Fibroblast of upper back skin (primary cell): ENCODE measurements around the gene MICALL2.

Experiments used
- DNase-seq: peaks from one replicate; pipeline ENCODE4 v3.0.0-alpha.2; 2013

MICALL2 gene

DNA sequence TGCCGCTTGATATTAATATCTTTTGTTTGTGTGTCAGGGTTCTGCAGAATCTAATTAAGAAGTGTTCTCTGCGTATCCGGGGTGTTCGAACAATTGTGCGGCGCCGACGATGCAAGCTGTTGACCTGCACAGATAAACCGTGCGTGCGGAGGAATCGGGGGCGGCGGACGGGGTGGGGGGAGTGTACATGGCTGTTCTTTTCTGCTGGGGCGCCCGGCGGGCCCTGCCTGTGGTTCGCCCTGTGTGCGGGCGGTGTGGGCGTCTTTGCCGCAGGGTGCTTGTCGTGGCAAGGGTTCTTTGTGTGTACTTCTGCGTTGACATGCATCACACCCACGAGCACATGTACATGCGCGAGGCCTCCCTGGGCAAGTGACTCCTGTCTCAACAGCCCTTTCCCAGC, 47.9 kb downstream of the MICALL2 start:
- no peak for DNase-seq

GRCh38 chr7:1410992-1411391, 48.3 kb downstream of the MICALL2 start:
- no peak for DNase-seq

GRCh38 chr7:1409555-1409954, 49.7 kb downstream of the MICALL2 start:
- DNase-seq = no peak

- DNase-seq = no peak
Observed at GRCh38 chr7:1408466-1408865, 50.8 kb downstream of the MICALL2 start.

DNA sequence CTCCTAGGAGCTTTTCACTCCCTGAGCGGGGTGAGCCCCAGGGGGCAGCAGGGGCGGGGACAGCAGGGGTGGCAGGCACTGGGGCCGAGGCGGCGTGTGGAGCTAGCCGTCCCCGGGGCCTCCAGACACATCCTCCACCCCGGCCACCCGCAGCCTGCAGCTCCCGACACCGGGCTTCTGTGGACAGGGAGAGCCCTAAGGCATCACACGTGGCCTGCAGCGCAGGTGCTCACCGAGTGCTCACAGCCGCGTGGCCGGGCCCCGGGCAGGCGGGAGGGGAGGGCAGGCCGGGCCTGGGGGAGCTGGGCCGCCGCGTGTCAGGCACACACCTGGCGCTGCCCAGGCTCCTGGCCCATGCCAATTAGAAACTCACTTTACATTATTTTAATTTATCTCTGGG, 51.4 kb downstream of the MICALL2 start:
- DNase-seq = no peak

GRCh38 chr7:1404898-1405548, 54.2 kb downstream of the MICALL2 start:
- no peak for DNase-seq

DNA sequence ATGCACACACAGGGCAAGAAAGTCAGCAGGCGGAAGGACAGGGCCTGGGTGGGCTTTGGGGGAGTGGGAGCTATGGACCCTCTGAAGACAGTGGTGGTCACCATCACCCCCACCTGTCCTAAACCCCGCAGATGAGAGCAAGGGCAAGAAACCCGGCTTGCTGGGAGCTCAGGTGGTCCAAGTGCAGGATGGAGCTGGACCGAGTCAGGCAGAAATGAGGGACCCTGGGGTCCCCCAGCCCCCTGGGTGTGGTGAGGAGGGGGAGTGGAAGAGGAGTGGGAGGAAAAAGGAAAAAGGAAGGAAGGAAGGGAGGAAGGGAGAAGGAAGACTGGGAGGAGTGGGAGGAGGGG, 54.8 kb downstream of the MICALL2 start:
- DNase-seq = no peak

DNA sequence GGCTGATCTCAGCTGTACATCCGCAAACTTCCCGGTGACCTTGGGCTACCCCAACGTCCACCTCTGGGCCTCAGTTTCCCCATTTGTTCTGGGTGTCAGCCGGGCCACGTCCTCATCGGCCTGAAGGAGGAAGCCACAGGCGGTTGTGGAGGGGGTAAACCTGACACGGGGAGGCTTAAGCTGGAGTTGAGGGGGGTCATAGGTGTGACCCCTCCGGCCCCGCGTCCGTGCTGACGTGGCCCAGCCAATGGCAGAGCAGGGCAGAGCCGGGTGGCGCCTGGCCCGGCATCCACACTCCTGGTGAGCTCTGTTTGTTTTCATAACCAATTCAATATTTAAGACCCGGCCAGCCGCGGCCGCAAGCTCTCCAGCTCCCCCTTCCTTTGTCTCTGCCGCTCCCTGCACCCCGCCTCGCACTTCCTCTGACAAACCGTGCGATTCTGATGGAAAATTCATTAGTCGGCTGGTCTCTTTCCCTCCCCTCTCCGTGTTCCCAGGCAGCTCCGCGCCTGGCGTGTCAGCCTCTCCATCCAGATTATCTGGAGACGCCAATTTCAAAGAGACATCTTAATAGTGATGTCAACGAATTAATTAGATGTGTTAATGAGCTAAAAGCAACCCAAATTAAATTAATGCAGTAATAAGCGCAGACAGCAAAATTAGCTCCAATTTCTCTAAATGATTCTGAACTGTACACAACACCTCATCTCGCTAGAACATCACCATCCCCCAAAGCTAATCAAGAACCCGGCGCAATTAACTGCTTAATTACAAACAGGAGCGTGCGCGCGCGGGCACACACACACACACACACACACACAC, 55.4 kb downstream of the MICALL2 start:
- peak; percentile 44 for DNase-seq

- DNase-seq = no peak
Observed at GRCh38 chr7:1402791-1403637, 56.3 kb downstream of the MICALL2 start.

DNA sequence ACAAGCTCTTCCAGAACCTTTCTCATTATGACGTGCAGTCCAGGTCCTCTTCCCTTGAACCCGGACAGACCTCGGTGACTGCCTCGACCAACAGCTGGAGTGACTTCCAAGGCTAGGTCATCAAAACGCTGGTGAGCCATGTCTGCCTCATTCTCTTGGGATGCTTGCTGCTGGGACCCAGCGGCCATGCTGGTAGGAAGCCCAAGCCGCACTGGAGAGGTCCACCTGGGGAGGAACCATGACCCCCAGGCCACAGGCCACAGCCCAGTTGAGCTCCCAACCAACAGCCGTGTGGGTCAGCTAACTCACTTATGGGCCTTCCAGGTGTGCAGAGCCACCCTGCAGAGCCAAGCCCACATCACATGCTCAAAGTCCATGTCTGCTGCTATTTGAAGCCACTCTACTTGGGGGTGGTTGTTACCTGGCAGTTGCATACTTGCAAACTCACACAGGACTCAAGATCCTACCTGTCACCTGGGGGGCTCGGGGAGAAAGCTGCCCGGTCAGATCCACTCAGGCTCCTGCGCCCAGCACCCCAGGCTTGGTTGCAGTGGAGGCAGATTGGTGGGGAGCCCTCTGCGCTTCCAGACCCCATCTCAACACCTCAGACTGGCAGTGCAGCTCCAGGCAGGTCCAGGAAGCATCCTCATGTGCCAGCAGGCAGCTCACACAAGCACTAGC, 57.0 kb downstream of the MICALL2 start:
- no peak for DNase-seq

GRCh38 chr7:1401011-1401410, 58.3 kb downstream of the MICALL2 start:
- DNase-seq = no peak

DNA sequence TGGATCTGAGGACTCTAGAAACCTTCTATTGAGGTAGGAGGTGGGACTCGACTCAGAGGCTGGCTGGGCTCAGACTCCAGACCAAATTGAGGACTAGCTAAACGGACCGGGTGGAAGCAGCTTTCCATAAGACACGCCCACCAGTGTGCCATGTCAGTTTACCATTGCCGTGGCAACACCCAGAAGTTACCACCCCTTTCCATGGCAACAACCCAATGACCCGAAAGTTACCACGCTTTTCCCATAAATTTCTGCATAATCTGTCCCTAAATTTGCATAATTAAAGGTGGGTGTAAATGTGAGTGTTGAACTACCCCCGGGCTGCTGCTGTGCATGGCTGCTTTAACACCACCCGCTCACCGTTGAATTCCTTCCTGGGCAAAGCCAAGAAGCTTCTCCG, 58.9 kb downstream of the MICALL2 start:
- DNase-seq = no peak

- DNase-seq = peak; percentile 18
Observed at GRCh38 chr7:1397491-1398327, 61.6 kb downstream of the MICALL2 start.

DNA sequence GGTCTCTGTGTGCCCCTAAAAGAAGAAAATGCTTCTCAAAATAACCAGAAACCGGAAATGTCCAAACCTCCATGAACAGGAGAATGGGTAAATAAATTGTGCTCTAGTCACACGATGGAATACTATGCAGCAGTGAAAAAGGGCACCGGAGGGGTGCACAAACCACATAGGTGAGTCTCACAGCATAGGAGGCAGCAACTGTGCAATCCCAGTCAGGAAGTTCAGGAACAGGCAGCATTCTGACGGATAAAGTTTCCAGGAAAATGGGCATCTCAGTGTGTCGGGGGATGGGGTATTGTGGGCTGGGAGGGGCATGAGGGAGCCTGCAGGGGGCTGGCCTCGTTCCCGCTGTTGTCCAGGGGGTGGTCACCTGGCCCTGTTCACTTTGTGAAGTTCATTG, 63.1 kb downstream of the MICALL2 start:
- DNase-seq = no peak

DNA sequence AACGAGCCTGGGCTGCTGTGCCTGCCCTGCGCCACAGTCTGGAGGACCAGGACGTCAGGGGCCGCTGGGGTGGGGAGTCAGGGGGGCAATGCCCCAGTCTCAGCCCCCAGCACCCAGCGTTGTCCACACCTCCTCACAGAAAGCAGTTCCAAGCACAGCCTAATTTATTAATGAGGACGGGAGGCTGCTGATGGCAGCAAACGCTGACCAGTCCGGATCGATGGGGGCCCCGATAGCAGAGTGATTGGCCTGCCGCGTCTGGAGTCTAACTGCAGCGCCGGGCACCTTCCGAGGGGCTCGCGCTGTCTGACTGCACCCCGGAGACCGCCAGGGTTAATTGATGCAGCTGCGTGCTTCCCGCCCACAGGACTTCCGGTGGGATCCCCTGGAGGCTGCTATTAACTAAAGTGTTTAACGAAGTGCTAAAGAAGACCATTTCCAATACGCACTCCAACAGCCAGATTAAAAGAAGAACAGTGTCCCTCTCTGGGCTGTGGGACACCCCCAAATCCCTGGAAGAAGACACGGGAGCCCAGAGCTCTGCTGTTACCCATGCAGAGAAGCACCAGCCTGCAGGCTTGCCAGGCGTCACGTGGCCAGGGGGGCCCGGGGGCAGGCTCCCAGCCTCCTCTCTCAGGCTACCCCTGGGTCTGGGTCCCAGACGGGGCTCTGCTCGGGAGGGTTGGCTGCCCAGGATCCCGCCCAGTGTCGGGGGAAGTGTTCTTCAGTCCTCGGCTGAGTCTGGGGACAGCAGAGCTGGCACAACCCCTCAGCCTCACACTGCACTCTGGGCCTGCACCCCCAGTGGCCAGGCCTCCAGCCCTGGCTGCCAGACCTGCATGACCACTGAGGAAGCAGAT, 63.8 kb downstream of the MICALL2 start:
- DNase-seq = no peak

DNA sequence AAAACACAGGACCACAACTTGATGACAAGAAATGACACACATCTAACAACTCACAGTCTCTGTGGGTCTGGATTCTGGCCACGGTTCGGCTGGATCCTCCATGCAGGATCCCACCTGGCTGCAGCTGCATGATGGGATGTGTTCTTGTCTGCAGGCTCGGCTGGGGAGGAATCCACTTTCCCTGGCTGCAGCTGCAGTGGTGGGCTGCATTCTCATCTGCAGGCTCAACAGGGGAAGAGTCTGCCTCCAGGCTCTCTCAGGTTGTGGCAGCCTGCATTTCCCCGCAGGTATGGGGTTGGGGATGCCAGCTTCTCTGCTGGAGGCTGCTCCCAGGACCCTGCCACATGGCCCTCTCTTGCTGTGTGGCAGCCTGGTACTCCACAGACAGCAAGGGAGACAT, 64.9 kb downstream of the MICALL2 start:
- no peak for DNase-seq

- no peak for DNase-seq
Observed at GRCh38 chr7:1393421-1393820, 65.8 kb downstream of the MICALL2 start.

- no peak for DNase-seq
Observed at GRCh38 chr7:1392556-1392955, 66.7 kb downstream of the MICALL2 start.

DNA sequence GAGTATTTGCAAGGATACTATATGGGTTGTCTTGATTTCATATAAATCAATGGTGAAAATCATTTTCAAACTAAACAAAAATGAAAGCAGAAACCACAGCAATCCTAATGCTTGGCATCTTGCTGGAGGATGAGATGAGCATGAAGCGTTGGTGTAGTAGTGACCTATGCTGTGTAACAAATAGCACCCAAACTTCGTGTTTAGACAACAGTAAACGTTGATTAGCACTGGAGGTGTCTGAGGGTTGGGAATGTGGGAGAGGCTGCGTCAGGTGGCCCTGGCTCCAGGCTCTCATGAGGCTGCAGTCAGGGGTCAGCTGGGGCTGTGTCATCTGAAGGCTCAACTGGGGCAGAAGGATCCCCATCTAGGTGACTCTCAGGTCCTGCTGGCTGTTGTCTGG, 67.8 kb downstream of the MICALL2 start:
- no peak for DNase-seq

DNA sequence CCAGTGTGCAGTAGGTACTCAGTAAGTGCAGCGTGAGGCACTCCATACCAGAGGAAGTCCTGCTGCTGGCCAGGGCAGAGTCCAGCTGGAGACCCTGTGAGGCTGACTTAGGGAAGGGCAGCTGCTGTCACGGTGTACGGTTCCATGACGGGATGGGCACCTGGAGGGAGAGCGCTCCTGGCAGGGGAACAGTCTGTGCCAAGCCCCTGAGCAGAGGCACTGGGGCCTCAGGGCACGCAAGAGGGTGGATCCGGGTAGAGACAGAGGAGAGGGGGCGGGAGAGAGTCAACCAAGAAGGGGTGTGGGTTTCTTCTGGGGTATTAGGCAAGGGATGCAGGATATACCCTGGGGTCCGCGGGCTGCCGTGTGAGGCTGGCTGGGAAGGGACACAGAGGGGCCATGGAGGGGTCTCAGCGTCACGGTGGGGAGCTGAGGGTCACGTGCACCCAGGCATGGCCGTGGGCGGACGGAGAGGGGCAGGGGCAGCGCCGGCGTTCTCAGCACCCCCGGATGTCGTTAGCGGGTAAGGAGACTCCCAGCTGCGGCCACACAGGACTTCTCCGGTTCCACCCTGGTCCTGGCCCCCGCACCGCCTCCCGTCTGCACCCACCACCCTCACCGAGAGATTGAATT, 70.5 kb downstream of the MICALL2 start:
- DNase-seq = no peak
